Endodermal cell (in vitro differentiated cells): ENCODE data around the gene PARP1. TPM values are rescaled to one million over a fixed set of nuclear protein-coding genes. Genes with fewer than 3 reads are reported as not detected.

Experiments
- DNase-seq: peaks from one replicate; pipeline ENCODE4 v3.0.0-alpha.2; 2017
- H3K27ac ChIP-seq: 2 replicates; pipeline ENCODE4 v1.5.1; 2013; ENCODE audit warnings: mild to moderate bottlenecking, low read depth, low read length, moderate library complexity
- H3K27me3 ChIP-seq: 2 replicates; pipeline ENCODE4 v1.6.1; 2013; ENCODE audit warnings: mild to moderate bottlenecking, low read length, moderate library complexity; ENCODE audit not compliant: insufficient read depth, control insufficient read depth, poor library complexity, severe bottlenecking
- H3K36me3 ChIP-seq: 2 replicates; pipeline ENCODE4 v1.7.0; 2013; ENCODE audit warnings: mild to moderate bottlenecking, low read length, moderate library complexity; ENCODE audit not compliant: control insufficient read depth, insufficient read depth
- H3K4me1 ChIP-seq: one replicate; pipeline ENCODE4 v1.7.0; 2013; ENCODE audit warnings: low read length; ENCODE audit not compliant: control insufficient read depth, insufficient read depth
- H3K4me3 ChIP-seq: 2 replicates; pipeline ENCODE4 v1.5.1; 2013; ENCODE audit warnings: mild to moderate bottlenecking, low read length, moderate library complexity
- H3K9ac ChIP-seq: 2 replicates; pipeline ENCODE4 v1.6.1; 2013; ENCODE audit warnings: mild to moderate bottlenecking, low read length, moderate library complexity; ENCODE audit not compliant: poor library complexity, severe bottlenecking; ENCODE audit errors: extremely low read depth
- H3K9me3 ChIP-seq: 2 replicates; pipeline ENCODE4 v1.6.1; 2013; ENCODE audit warnings: mild to moderate bottlenecking, low read length, moderate library complexity; ENCODE audit not compliant: control insufficient read depth
- H3K27ac Mint-ChIP-seq: 2 replicates; pipeline ENCODE4 v1.8.0; 2020; ENCODE audit warnings: mixed read lengths
- H3K27me3 Mint-ChIP-seq: 2 replicates; pipeline ENCODE4 v1.8.0; 2021; ENCODE audit warnings: mild to moderate bottlenecking, mixed read lengths; ENCODE audit not compliant: insufficient read depth
- H3K36me3 Mint-ChIP-seq: 2 replicates; pipeline ENCODE4 v1.8.0; 2020; ENCODE audit warnings: low read depth, mixed read lengths
- H3K4me1 Mint-ChIP-seq: 2 replicates; pipeline ENCODE4 v1.8.0; 2020; ENCODE audit warnings: mixed read lengths
- H3K4me3 Mint-ChIP-seq: 2 replicates; pipeline ENCODE4 v1.8.0; 2020; ENCODE audit warnings: mild to moderate bottlenecking, moderate library complexity, mixed read lengths
- H3K9me3 Mint-ChIP-seq: 2 replicates; pipeline ENCODE4 v1.8.0; 2020; ENCODE audit warnings: mild to moderate bottlenecking, mixed read lengths
- WGBS, 2 experiments: methylation state at CpG; one replicate each; pipeline versions ENCODE4 v1.1.5 to v1.1.7; 2013; ENCODE audit warnings: missing lambda C conversion rate in 2 of 2, mixed read lengths in 1 of 2; ENCODE audit not compliant: insufficient coverage in 1 of 2, insufficient read length in 1 of 2; 5-methylcytosine and 5-hydroxymethylcytosine counted together
- total RNA-seq, 2 donors: library from RNA; stranded (reverse); fragmentation: NEBNext Ultra II Directional in 1 of 2; extraction: Animal tissue kit (Norgen Biotek cat#: 25700) in 1 of 2; gene quantifications; 2 replicates in 1 of 2; 3 replicates in 1 of 2; pipeline ENCODE4 v1.2.1, GENCODE V29; 2021
- TF ChIP-seq, protein P1 (sequence below): fragments of 200-600 bp; sonication (generic); conservative IDR thresholded peaks from 2 replicates; pipeline ENCODE4 v1.5.0; 2021; ENCODE audit warnings: antibody characterized with exemption, mild to moderate bottlenecking

The PARP1 gene
- total RNA-seq, 2 donors from 2014 or later = 170 to 173 TPM

GRCh38 chr1:226350519-226350865 is 57.4 kb downstream of the PARP1 start:
- H3K9me3 Mint-ChIP-seq = no peaks in the 10 kb centered on the region
- H3K27me3 Mint-ChIP-seq = no peaks in the 10 kb centered on the region
- H3K4me3 Mint-ChIP-seq = no peak overlapping the region
- Histone ChIP-seq H3K9me3 (no peaks in the 10 kb centered on the region), H3K27ac (no peak overlapping the region), H3K4me3 (no peak overlapping the region), H3K9ac (no peak overlapping the region), H3K27me3 (no peaks in the 10 kb centered on the region), H3K4me1 (peaks cover 3% of the 10 kb centered on the region), H3K36me3 (peaks cover under 1% of the 10 kb centered on the region)
- peaks cover 8% of the 10 kb centered on the region for H3K4me1 Mint-ChIP-seq
- 93 to 97% methylated on average over 7 to 9 of the region's 9 CpGs for WGBS, 2 experiments
- DNase-seq = no peak
- H3K27ac Mint-ChIP-seq = no peak overlapping the region
- peaks cover 3% of the 10 kb centered on the region for H3K36me3 Mint-ChIP-seq
- TF ChIP-seq, protein P1, sequence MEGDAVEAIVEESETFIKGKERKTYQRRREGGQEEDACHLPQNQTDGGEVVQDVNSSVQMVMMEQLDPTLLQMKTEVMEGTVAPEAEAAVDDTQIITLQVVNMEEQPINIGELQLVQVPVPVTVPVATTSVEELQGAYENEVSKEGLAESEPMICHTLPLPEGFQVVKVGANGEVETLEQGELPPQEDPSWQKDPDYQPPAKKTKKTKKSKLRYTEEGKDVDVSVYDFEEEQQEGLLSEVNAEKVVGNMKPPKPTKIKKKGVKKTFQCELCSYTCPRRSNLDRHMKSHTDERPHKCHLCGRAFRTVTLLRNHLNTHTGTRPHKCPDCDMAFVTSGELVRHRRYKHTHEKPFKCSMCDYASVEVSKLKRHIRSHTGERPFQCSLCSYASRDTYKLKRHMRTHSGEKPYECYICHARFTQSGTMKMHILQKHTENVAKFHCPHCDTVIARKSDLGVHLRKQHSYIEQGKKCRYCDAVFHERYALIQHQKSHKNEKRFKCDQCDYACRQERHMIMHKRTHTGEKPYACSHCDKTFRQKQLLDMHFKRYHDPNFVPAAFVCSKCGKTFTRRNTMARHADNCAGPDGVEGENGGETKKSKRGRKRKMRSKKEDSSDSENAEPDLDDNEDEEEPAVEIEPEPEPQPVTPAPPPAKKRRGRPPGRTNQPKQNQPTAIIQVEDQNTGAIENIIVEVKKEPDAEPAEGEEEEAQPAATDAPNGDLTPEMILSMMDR = no peak

GRCh38 chr1:226349801-226350518 is 57.9 kb downstream of the PARP1 start:
- Mint-ChIP-seq H3K27me3 (no peaks in the 10 kb centered on the region), H3K4me3 (no peak overlapping the region), H3K9me3 (no peaks in the 10 kb centered on the region), H3K4me1 (peaks cover 8% of the 10 kb centered on the region), H3K27ac (peak overlapping the region; percentile 58), H3K36me3 (no peaks in the 10 kb centered on the region)
- Histone ChIP-seq H3K4me3 (no peak overlapping the region), H3K9ac (no peak overlapping the region), H3K27me3 (no peaks in the 10 kb centered on the region), H3K27ac (no peak overlapping the region), H3K9me3 (no peaks in the 10 kb centered on the region), H3K4me1 (peaks cover 3% of the 10 kb centered on the region), H3K36me3 (no peaks in the 10 kb centered on the region)
- 87 to 89% methylated on average over 17 to 18 of the region's 18 CpGs for WGBS, 2 experiments
- TF ChIP-seq, protein P1 = no peak
- no peak for DNase-seq

DNA sequence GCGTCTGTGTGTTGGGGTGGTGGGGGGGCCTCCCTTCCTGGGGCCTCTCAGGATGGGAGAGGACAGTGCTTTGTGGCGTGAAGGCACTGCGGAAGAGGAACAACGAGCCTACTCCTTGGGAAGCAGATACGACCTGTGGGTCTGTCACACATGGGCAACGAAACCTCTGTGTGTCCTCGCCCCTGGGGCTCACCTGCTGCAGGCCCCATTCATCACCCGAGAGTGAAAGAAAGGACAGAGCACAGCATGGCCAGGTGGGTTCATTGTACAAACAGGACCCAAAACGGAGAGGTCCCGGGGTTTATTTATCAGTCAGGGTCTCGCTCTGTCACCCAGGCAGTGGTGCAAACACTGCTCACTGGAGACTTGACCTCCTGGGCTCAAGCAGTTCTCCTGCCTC is 58.8 kb downstream of the PARP1 start:
- no peak overlapping the region for H3K27ac Mint-ChIP-seq
- no peaks in the 10 kb centered on the region for H3K9me3 ChIP-seq
- no peak overlapping the region for H3K4me3 Mint-ChIP-seq
- no peak for DNase-seq
- WGBS, 2 experiments = 92 to 95% methylated on average over 11 of the region's 11 CpGs
- no peaks in the 10 kb centered on the region for H3K27me3 Mint-ChIP-seq
- H3K27me3 ChIP-seq = no peaks in the 10 kb centered on the region
- no peaks in the 10 kb centered on the region for H3K9me3 Mint-ChIP-seq
- H3K4me1 ChIP-seq = peaks cover 3% of the 10 kb centered on the region
- H3K4me1 Mint-ChIP-seq = peaks cover 8% of the 10 kb centered on the region
- no peak overlapping the region for H3K4me3 ChIP-seq
- TF ChIP-seq, protein P1 = no peak
- H3K36me3 ChIP-seq = no peaks in the 10 kb centered on the region
- no peak overlapping the region for H3K9ac ChIP-seq
- no peak overlapping the region for H3K27ac ChIP-seq
- no peaks in the 10 kb centered on the region for H3K36me3 Mint-ChIP-seq
